ENCODE data around the gene HSPG2.

DNA sequence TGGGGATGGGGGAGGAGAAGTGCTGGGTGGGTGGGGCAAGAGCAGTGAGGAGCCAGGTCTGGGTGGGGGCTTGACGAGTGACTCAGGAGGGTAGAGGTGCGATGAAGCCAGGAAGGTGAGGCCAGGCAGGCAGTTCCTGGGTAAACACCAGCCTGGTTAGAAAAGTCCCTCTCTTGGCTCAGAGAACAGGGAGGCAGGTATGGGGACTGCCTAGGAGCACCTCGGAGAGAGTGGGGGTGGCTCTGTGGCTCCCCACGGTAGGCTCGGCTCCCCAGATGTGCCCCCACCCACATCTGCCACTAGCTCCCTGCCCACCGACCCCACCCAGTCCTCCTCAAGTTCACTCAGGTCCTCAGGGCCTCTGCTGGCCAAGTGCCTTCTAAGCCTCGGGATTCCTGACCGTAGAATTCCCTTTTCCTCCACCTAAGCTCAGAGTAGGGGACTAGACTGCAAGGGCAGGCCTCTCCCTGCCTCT, 1.2 kb downstream of the HSPG2 start:
- TF ChIP-seq, protein P1, sequence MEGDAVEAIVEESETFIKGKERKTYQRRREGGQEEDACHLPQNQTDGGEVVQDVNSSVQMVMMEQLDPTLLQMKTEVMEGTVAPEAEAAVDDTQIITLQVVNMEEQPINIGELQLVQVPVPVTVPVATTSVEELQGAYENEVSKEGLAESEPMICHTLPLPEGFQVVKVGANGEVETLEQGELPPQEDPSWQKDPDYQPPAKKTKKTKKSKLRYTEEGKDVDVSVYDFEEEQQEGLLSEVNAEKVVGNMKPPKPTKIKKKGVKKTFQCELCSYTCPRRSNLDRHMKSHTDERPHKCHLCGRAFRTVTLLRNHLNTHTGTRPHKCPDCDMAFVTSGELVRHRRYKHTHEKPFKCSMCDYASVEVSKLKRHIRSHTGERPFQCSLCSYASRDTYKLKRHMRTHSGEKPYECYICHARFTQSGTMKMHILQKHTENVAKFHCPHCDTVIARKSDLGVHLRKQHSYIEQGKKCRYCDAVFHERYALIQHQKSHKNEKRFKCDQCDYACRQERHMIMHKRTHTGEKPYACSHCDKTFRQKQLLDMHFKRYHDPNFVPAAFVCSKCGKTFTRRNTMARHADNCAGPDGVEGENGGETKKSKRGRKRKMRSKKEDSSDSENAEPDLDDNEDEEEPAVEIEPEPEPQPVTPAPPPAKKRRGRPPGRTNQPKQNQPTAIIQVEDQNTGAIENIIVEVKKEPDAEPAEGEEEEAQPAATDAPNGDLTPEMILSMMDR (IDR thresholded peaks at IDR 0.05) = no peak
- TF ChIP-seq, protein P2, sequence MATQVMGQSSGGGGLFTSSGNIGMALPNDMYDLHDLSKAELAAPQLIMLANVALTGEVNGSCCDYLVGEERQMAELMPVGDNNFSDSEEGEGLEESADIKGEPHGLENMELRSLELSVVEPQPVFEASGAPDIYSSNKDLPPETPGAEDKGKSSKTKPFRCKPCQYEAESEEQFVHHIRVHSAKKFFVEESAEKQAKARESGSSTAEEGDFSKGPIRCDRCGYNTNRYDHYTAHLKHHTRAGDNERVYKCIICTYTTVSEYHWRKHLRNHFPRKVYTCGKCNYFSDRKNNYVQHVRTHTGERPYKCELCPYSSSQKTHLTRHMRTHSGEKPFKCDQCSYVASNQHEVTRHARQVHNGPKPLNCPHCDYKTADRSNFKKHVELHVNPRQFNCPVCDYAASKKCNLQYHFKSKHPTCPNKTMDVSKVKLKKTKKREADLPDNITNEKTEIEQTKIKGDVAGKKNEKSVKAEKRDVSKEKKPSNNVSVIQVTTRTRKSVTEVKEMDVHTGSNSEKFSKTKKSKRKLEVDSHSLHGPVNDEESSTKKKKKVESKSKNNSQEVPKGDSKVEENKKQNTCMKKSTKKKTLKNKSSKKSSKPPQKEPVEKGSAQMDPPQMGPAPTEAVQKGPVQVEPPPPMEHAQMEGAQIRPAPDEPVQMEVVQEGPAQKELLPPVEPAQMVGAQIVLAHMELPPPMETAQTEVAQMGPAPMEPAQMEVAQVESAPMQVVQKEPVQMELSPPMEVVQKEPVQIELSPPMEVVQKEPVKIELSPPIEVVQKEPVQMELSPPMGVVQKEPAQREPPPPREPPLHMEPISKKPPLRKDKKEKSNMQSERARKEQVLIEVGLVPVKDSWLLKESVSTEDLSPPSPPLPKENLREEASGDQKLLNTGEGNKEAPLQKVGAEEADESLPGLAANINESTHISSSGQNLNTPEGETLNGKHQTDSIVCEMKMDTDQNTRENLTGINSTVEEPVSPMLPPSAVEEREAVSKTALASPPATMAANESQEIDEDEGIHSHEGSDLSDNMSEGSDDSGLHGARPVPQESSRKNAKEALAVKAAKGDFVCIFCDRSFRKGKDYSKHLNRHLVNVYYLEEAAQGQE (IDR thresholded peaks at IDR 0.05; ENCODE audit: insufficient read depth in 1 of 2, low read depth in 2 of 2, low read length in 1 of 2) = no peak
- TF ChIP-seq POLR2AphosphoS5 (IDR thresholded peaks at IDR 0.05; ENCODE audit: low read depth, low read length) = peak; percentile 62

All from Panc1 (cell line).